CD1c-positive myeloid dendritic cell (primary cell): ENCODE data around the gene UBXN6.
A peak's percentile ranks its signal among the peaks of the same experiment; 100 is the strongest.

Source experiments
- DNase-seq: peaks from one replicate; pipeline ENCODE4 v3.0.0-alpha.2; 2016; ENCODE audit errors: extremely low spot score

The UBXN6 gene

DNA sequence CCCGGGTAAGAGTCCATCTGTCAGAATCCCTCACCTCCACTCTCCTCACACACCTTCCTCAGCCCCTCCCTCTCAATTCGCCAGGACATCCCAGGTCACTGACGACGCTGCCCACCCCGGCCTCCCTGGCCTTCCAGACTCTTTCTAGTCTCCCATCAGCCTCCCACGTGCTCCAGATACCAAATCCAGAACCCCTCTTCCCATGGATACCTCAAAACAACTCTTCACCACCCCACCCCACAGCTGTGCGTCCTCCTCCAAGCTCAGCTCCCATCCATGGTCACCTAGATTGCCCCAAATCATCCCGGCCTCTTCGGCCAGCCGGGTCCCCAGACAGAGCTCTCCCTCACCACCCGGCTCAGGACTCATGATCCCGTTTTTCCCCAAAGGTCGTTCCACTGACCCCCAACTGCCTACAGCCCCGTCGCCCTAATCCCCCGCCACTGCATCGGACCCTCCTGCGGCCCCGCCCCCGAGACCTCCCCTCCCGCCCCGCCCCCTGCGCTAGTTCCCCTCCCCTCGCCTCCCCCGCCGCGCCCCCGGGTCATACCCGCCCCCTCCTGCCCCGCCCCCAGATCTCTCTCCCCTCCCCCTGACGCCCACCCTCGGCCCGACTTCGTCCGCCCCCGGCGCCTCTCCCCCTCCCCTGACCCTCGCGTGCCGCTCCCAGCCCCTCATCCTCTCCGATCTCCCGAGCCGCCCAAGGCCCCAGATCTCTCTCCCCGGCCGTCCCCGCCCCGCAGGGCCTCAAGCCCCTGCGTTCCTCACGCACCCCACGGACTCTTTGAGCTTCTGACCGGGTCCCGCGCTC is 546 bp downstream of the UBXN6 start:
- DNase-seq: no peak

DNA sequence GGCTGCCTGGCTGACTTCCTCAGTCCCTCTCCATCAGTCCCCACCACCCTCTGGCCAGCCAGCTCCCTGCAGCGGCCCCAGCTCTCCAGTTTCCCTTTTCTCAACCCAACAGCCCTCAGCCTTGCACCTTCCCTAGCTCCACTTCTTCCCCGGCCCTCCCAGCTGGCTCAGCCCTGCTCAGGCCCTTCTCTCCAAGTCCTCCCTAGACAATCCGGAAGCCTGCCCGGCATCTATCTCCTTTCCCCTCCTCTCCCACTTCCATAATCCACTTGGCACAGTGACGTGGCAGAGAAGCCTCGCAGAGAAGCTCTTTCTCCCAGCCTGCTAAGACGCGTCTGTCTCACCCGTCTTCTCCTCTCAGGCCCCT is 1.1 kb downstream of the UBXN6 start:
- peak; percentile 68 for DNase-seq

DNA sequence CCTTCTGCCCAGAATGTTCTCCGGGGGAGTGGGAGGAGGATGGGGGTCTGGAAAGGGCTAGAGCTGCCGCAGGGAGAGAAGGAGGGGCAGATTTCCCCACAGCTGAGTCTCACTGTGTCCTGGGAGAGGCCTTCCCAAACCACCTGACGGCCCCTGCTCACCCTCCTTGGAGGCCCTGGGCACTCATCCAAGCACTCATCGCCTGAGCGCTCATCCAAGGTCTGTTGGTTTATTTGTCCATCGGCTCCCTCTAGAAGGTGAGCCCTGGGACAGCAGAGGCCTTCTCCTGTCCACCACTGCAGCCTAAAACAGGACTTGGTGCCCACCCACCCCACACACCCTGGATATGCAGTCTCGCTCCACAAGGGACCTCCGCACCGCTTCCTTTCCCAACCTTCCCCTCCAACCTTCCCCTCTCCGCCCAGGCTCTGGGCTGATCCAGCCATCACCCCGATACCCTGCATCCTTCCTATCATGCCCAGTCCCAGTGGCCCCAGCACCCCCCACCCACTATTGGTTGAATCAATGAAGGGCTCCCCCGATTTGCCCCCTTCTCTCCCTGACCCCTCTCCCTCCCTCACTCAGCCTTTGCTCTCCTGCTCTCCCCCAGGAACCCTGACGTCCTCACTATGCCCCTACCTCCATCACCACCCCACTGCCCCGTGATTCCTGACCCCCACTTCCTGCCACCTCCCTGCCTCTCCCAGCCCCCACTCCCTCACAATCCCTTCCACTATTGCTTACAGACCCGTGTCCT is 1.7 kb downstream of the UBXN6 start:
- no peak for DNase-seq

DNA sequence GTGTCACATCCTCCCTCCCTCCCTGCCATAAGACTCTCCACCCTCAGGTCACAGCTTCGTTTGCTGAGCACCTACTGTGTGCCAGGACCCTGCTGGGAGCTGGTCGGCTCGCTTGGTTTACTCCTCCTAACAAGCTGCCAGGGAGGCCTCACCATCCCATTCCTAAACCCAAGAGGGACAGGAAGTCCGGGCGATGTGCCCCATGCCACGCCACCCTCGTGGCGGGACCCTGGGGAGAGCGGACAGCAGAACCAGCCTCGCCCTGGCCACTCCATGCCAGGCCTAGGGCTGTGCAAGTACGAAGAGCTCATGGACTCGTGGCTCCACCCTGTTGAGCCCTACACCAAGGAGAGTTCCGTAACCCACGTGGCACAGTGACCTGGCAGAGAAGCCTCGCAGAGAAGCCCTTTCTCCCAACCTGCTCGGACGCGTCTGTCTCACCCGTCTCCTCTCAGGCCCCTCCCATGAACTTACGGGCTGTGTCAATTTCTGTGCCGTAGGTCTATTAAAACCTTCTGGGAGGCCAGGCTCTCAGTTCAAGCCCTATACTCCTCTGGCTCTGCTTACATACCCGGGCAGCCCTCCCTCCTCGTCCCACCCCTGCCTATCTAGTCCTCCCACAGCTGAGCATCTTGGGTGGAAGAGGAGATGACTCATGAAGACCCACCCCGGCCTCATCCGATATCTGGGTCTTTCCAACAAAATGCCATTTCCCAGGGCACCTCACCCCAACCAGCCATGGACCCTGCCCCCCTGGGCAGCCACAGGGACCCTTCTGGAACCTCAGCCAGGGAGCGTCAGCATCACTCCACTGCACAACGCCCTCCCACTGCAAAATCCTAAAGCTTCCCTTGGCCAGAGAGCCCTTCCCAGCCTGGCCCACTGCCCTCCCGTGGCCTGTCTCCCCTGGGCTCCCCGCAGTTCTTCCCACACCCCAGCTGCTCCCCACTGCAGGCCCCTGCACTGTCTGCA is 2.6 kb downstream of the UBXN6 start:
- no peak for DNase-seq

DNA sequence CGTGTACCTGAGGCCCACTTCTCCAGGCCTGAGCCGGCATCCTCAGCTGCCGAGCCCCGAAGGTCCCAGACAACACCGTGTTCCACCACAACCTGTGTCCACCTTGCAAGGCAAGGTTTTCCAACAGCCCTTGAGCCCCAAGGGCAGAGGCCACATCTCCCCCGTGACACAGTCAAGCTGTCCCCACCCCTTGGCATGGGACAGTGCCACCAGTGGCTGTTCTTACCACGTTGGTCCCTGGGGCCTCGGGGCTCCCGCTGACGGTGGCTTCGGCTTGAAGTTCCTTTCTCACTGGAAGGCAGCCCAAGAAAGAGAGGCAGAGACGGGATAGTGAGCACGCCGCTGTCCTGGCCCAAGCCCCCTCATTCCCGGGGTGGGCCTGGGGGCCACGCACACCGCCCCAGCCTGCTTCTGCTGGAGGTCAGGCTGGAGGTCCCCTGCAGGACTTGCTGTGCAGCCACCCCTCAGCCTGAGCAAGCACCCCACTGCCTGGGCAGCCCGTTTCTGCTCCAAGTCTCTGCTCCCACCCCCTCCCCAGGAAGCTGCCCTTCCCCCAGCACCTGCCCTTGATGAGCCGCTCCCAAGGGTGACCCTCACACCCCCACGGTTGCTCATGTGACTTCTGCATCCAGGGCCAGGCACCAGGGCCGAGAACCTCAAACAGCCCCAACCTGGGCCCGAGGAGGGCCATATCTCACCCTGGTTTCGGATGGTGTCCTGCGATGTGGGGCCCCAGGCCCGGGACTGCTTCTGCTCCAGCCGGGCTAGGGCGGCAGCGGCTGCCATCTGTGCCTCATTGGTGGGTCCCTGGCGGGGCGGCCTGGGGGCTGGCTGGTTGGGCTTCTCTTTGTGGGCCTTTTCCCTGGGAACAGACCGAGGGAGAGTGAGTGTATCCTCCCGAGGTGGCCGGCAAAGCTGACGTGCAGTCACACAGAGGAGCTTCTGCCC is 4.1 kb downstream of the UBXN6 start:
- no peak for DNase-seq

DNA sequence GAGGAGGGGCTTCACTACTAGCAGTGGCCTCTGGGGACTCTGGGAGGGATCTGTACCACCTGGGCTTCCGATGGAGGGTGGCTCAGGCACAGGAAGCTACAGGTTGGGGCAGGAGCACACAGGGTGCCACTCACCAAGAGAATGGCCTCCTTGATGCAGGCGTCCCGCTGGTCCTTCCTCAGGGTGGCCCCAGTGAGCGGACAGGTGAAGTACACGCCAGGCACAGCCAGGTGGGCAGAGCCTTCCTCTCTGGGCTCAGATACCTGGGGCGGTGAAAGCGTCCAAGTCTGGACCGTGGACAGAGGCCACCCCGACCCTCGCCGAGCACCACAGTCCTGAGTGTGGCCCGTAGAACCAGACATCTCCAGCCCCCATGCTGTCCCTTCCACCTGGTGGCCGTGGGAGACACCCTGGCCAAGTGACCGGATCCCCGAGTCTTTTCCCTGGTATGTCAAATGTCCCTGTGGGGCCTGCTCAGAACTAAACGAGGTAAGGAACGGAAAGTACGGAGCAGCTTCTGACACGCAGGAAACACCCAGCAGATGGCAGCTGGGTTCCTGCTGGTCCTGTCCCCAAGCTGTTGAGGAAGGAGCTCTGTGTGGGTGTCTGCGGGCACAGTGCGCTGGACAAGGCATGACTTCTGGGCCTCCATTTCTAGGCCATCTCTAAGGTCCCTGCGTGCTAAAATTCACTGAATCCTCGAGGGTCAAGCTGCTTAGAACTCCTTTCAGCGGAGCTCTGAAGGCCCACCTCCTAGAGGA is 5.2 kb downstream of the UBXN6 start:
- peak; percentile 68 for DNase-seq

DNA sequence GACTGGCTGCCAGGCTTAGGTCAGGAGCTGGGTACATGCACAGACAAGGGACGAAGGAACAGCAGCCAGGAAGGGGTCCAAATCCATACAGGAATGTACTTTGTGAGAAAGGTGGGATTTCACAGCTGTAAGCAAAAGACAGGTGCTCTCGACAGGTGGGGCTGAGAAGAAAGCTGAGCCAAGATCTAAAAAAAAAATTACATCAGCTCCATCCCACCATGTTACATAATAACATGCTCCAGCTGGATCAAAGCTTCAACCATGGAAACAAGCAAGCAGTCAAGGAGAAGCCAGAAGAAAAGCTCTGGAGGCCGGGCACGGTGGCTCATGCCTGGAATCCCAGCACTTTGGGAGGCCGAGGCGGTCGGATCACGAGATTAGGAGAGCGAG is 8.0 kb downstream of the UBXN6 start:
- no peak for DNase-seq

DNA sequence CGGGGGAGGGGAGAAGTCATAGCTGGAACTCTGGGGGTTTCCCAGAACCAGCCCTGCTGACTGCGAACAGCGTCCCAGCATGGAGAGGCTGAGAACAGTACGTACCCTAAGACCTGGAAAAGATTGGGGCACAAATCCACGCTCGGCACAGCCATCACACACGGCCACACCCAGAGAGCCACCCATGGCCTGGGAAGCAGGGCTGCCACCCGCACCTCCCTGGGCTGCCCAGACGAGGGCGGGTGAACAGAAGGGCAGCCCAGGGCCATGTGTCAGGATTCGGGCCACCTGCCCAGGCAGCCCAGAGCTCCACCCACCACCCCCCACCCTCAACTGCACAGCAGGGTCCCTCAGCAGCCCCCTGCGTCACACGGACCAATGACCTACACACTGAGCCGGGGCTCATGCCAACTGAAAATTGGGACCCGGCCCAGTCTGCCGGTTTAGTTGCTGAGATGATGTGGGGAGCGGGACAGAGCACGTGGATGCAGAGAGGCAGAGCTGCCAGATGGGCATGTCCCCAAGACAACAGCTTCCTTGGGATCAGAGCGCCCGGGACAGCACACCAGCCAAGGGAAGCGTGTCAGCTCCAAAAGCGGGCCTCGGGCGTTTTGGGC is 8.5 kb downstream of the UBXN6 start:
- no peak for DNase-seq

DNA sequence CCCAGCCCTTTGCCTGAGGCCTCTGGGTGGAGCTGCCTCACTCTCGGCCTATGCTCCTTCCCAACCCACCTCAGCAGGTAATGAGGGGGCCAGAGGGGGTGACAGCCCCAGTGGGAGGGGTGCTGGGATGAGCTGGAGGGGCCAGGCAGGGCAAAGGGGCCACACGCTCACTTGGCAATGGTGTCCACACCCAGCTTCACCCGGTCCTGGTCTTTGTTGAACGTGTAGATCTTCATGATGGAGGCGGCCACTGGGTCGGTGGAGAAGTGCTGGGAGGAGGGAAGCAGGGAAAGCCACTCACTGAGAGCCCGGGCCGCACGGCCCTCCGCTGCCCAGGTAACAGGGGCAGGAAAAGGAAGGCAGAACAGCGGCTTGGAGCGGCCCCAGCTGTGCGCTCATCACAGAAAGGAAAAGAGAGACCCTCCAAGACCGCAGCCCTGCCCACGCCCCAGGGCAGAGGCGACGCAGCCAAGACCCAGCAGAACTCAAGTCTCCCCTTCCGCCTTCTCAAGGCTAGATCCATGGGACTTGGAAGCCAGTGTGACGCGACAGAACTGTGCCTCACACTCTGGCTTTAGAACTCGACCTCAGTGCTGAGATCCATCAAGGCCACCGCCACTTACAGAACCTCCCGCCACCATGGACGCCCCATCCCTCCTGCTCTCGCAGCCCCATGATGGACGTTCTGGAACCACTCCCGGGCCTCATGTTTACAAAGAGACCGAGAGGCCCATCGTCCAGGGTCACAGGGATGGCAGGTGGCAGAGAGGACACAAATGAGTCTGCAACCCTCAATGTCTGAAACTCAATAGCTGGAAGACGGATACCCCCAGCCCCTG is 9.2 kb downstream of the UBXN6 start:
- no peak for DNase-seq

DNA sequence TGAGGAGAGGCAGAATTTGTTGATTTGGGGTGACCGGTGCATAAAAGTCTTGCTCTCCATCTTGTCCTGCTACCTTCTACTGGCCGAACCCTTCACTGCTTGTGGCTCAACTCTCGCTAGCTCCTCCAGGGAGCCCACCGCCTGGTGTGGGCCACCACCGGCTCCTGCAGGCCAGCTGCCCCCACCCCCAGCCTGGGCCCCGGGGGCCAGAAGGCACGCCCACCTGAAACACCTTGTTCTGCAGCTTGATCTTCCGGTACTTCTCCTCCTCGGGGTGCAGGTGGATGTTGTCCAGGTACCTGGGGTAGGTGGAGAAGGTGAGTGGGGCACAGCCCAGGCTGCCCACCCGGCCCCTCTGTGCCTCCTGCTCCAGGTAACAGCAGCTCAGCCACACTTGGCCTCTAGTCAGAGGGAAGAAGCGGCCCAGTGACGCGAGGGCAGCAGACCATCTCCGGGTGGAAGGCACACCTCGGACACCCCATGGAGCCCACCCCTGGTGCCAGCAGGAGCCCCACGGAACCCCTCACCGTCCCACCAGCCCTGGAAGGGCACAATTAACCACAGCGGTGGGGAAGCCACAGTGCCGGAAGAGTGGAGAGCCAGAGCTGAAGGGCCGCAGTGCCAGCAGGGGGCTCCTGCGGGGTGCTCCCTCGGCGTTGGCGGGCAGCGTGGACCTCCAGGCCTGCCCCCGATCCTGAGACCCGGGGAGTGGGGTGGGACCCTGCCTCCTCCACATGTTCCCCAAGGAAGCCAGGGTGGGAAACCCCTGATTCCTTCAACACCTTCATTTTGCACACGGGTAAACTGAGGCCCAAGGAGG is 10.1 kb downstream of the UBXN6 start:
- no peak for DNase-seq

DNA sequence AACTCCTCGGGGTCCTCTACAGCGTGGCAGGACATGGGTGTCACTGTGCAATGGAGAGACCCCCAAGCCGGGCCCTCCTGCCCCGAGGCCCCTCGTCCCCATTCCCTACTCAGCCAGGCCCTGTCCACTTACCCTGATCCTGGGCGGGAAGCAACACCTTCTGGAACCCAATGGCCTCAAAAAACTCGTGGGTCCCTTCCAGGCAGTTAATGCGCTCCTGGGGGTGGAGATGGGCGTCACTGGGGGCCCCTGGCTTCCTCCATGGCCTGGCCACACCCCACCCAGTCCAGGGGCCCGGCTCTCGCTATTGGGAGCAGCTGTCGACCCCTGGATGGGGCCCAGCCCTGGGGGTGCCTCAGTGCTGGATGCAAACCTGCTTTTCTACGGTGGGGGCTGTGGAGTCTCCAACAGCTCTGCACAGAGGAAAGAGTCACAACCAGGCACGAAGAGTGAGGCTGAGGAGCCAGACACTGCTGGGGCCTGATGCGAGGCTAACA is 10.8 kb downstream of the UBXN6 start:
- no peak for DNase-seq

DNA sequence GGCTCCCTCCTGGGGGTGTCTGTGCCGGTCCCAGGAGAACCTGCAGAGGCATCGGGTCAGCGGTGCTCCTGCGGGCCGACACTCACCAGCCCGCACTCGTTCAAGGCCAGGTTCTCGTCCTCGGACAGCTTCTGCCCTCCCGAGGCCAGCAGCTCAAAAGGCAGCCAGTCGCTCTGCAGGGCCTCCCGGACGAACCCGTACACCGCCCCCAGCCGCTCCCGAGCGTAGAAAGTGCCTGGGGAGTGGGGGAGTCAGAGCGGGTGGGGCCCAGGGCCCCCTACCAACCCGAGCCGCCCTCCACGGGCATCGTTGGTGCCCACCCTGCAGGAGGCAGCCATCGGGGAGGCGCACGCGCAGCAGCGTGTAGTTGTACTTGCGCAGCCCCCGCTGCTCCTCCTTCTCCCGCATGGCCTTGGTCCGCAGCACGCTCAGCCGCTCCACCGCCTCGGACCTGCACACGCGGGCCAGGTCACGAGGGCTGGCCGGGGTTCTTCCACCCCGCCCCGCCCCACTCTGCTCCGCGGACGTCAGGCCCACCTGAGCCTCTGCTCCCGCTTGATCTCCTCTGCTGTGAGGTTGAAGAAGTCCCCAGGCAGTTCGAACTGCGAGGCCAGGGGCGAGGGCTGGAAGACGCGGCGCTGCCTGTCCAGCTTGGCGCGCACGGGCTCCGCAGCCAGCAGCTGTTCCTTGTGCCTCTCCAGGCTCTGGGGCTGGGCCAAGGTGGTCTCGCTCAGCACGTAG is 11.5 kb downstream of the UBXN6 start:
- DNase-seq: no peak

DNA sequence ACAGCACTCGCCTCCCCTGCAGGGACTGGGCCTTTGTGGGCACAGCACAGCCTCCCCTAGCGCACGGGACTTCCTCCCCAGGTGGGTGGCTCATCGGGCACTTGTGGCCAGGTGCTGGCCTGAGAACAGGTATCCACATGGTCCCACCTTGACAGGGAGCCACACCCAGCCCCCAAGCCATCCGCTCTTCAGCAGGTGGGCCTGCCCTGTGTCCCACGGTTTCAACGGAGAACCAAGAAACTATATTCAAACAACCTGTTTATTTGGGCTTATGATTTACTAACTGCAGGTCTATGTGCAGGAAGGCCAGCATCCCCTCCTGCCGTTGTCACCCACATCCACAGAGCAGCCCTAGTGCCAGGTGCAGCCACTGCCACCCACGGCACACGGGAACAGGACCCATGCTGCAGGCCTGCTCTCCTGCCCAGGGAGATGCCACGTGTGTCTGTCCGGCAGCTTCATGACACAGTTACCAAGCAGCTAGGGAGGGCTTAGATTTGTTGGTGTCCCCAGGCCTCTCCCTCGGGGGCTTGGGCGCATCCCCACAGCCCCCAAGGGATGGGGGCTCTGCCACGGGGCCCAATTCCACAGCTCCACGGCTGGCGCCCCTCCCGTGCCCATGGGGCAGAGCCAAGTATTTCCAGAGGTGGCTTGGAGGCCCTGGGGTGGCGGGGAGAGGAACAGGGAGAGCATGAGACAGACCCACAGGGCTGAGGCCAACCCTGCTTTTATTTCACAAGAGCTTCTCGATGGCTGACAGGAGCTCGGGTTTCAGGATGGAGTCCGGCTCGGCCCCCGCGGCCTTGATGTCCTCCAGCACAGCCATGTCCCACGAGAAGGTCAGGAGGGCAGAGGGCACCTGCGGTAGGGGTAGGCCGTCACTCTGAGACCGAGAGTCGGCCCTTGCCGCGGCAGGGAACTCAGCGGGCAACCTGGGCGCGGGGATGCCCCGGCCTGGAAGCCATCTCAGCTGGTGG is 12.5 kb downstream of the UBXN6 start:
- DNase-seq: no peak

DNA sequence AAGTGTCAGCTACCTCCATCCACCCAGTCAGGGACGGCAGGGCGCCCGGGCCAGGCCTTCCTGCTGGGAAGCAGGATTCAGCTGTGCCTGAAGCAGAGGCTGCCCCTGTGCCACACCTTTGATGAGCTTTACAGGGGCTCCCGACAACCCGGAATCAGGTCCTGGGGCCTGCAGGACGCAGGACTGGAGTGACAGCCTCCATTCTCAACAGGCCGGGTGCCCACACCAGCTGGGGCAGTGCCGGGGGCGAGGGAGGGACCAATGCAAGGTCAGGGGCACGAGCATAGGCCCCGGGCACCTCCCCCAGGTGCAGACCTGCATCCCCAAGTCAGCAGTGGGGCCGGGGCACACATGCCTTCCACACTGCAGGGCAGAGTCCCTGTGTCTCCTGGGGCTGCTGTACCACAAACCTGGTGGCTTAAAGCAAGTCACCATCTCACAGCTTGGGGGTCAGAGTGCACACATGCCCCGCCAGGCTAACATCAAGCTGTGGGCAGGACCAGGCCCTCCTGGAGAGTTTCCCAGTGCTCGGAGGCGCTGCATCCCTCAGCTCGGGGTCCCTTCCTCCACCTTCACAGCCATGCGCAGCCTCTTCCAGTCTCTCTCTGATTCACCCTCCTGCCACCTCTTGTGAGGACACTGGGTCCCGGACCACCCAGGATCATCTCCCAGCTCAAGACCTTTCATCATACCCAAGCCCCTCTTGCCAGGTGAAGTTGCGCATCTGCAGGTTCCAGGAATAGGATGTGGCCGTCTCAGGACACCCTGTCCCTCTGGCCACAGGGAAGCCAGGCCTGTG is 13.4 kb downstream of the UBXN6 start:
- no peak for DNase-seq

DNA sequence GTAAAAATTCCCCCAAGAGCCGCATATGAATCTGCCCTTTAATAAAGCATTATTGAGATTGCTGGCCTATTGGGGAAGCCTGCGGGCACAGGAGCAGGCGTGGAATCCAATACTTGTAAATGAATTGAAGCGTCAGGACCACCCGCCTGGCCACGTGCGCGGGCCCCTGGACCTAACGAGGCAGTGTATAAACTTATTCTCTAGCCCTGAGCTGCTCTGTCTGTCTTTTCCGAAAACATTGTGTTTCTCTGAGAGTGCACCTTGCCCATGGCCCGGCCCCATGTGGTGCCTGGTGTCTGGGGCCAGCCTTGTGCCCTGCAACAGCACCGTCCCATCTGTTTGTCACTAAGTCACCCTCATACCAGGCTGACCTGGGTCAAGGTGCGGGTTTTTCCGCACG is 14.4 kb downstream of the UBXN6 start:
- DNase-seq: no peak
